ENCODE data around the gene GOLGA5. TPM values are rescaled to one million over a fixed set of nuclear protein-coding genes. Genes with fewer than 3 reads are reported as not detected.
"Not testable (repeated sequence)": the region's sequence is repeated elsewhere in the genome, so short reads cannot be mapped to it uniquely, and the experiment has no call there.

Gene GOLGA5
- total RNA-seq, 6 experiments from 2014 or later = 20.0 to 35.6 (median 28.8) TPM

GRCh38 chr14:92768795-92769194 lies 25.3 kb upstream of the GOLGA5 start:
- intact Hi-C loops (cut with DNase I) = no loop called here
- WGBS (ENCODE audit: insufficient coverage, low coverage, low lambda C conversion rate, missing lambda C conversion rate) = 93% methylated on average over 2 of the region's 5 CpGs

GRCh38 chr14:92770484-92770883 lies 23.6 kb upstream of the GOLGA5 start:
- Histone ChIP-seq H3K4me3 (no peak overlapping the region), H3K9me3 (no peaks in the 10 kb centered on the region), H3K27me3 (no peaks in the 10 kb centered on the region), H3K4me1 (no peaks in the 10 kb centered on the region), H3K27ac (no peak overlapping the region), H3K36me3 (no peaks in the 10 kb centered on the region)
- intact Hi-C loops (cut with DNase I) = no loop called here
- DNase-seq (no peak), ATAC-seq (peak in 3 of 4 donors; percentile 9 to 22 (median 20))
- no peak for TF ChIP-seq POLR2A (IDR thresholded peaks at IDR 0.05)
- TF ChIP-seq CTCF (IDR thresholded peaks at IDR 0.05) = no peak
- 71% methylated on average over 2 of the region's 2 CpGs for WGBS (ENCODE audit: insufficient coverage, low coverage, low lambda C conversion rate, missing lambda C conversion rate)

More at GRCh38 chr14:92768795-92769194, 25.3 kb upstream of the GOLGA5 start:
- Histone ChIP-seq H3K27me3 (no peaks in the 10 kb centered on the region), H3K4me1 (no peaks in the 10 kb centered on the region), H3K36me3 (no peaks in the 10 kb centered on the region), H3K4me3 (no peak overlapping the region), H3K27ac (peak overlapping the region in 2 of 3 donors; percentile 4 to 43), H3K9me3 (no peaks in the 10 kb centered on the region)
- no peak for ATAC-seq
- no peak for TF ChIP-seq POLR2A (IDR thresholded peaks at IDR 0.05)
- no peak for TF ChIP-seq CTCF (IDR thresholded peaks at IDR 0.05)
- DNase-seq = no peak

- DNase-seq (no peak), ATAC-seq (peak; percentile 34 to 60 (median 49))
- Histone ChIP-seq H3K27me3 (no peaks in the 10 kb centered on the region), H3K9me3 (no peaks in the 10 kb centered on the region), H3K4me3 (no peak overlapping the region), H3K36me3 (no peaks in the 10 kb centered on the region), H3K27ac (no peak overlapping the region), H3K4me1 (no peaks in the 10 kb centered on the region)
- TF ChIP-seq CTCF (IDR thresholded peaks at IDR 0.05) (no peak), POLR2A (IDR thresholded peaks at IDR 0.05) (no peak)
- intact Hi-C loops (cut with DNase I) = no loop called here
- WGBS (ENCODE audit: insufficient coverage, low coverage, low lambda C conversion rate, missing lambda C conversion rate) = 74% methylated on average over 8 of the region's 8 CpGs
Measured at GRCh38 chr14:92774572-92774971, 19.5 kb upstream of the GOLGA5 start.

- ATAC-seq = peak; percentile 61 to 76 (median 68)
- H3K4me1 ChIP-seq; H3K36me3 ChIP-seq; H3K27ac ChIP-seq; DNase-seq; H3K9me3 ChIP-seq; H3K27me3 ChIP-seq; H3K4me3 ChIP-seq; intact Hi-C loops (cut with DNase I): not testable (repeated sequence)
- WGBS (ENCODE audit: insufficient coverage, low coverage, low lambda C conversion rate, missing lambda C conversion rate) = 13% methylated on average over 2 of the region's 2 CpGs
Measured at GRCh38 chr14:92775292-92775691, 18.8 kb upstream of the GOLGA5 start.

- DNase-seq; H3K36me3 ChIP-seq; H3K4me1 ChIP-seq; intact Hi-C loops (cut with DNase I); H3K9me3 ChIP-seq; H3K4me3 ChIP-seq; H3K27me3 ChIP-seq; H3K27ac ChIP-seq: not testable (repeated sequence)
- peak; percentile 12 to 44 (median 26) for ATAC-seq
- no CpG with 5 or more reads among the region's 3 CpGs for WGBS (ENCODE audit: insufficient coverage, low coverage, low lambda C conversion rate, missing lambda C conversion rate)
Measured at GRCh38 chr14:92778868-92779565, 15.1 kb upstream of the GOLGA5 start.

Measured in right lobe of liver (tissue), 6 donors.